ENCODE data around the gene WASF3. TPM values are rescaled to one million over a fixed set of nuclear protein-coding genes. Genes with fewer than 3 reads are reported as not detected.

The WASF3 gene
- total and polyA plus RNA-seq, 2 of the 13 experiments (the other 11 are each of a cell fraction or from before 2014, with no cell fraction given) = 10.4 to 17.2 TPM

- intact Hi-C loops (cut with micrococcal nuclease; ENCODE audit: unreplicated experiment) = no loop called here
- DNase-seq (ENCODE audit: low spot score) = no peak
- Histone ChIP-seq H2AFZ (ENCODE audit: low read length) (no peak overlapping the region), H3K4me2 (ENCODE audit: low read depth, low read length) (no peak overlapping the region), H3K36me3 (replicated peaks in 1 of 2; ENCODE audit: control insufficient read depth in 1 of 2, insufficient read depth in 2 of 2, low read length in 2 of 2) (no peaks in the 10 kb centered on the region), H3K4me3 (replicated peaks in 1 of 3; ENCODE audit: insufficient read depth in 1 of 3, low read depth in 2 of 3, low read length in 3 of 3) (no peak overlapping the region), H3K9me3 (ENCODE audit: low read length) (no peaks in the 10 kb centered on the region), H3K27me3 (ENCODE audit: control insufficient read depth in 1 of 2, insufficient read depth in 2 of 2, low read length in 2 of 2) (peaks cover 0 to 20% of the 10 kb centered on the region in 2 experiments; a peak in 3 of 5 replicates), H3K27ac (ENCODE audit: extremely low read length, insufficient read depth, low read length) (no peak overlapping the region), H3K9ac (ENCODE audit: insufficient read depth, low read depth, low read length) (no peak overlapping the region), H3K79me2 (ENCODE audit: insufficient read depth, low read length) (no peaks in the 10 kb centered on the region), H3K4me1 (ENCODE audit: insufficient read depth, low read length) (peaks cover 14% of the 10 kb centered on the region), H4K20me1 (ENCODE audit: insufficient read depth, low read length) (no peaks in the 10 kb centered on the region)
- FAIRE-seq = no peak
- POLR2A ChIA-PET = no interaction called here
- CTCF ChIA-PET (ENCODE audit: low intra/inter-chr PET ratio, low total read pairs) = no interaction called here
- no TSS peak for BruUV-seq (replicated peaks)
- WGBS (ENCODE audit: low lambda C conversion rate) = 16% methylated on average over 5 of the region's 5 CpGs
- in situ Hi-C loops (cut with HindIII; ENCODE audit: extremely low pct_ligation_motif_present, low pct_unique_long_range_greater_than_20kb) = no loop called here
- ATAC-seq = no peak
- TF ChIP-seq USF2 (IDR thresholded peaks at IDR 0.05; ENCODE audit: low read depth, low read length) (no peak), USF2 (CRISPR knock-in tag; IDR thresholded peaks at IDR 0.05; ENCODE audit: borderline replicate concordance) (no peak), PRDM10 (CRISPR knock-in tag; IDR thresholded peaks at IDR 0.05; ENCODE audit: low read depth) (no peak), IRF2 (CRISPR knock-in tag; IDR thresholded peaks at IDR 0.05) (no peak), ARID3A (IDR thresholded peaks at IDR 0.05; ENCODE audit: low read depth, low read length) (no peak), ZNF557 (CRISPR knock-in tag; IDR thresholded peaks at IDR 0.05) (no peak), ZNF138 (CRISPR knock-in tag; IDR thresholded peaks at IDR 0.05; ENCODE audit: low read depth) (no peak), ZNF160 (CRISPR knock-in tag; IDR thresholded peaks at IDR 0.05) (no peak), SOX6 (IDR thresholded peaks at IDR 0.05) (no peak), SOX6 (CRISPR knock-in tag; IDR thresholded peaks at IDR 0.05) (no peak), MLX (CRISPR knock-in tag; IDR thresholded peaks at IDR 0.05) (no peak), NFRKB (IDR thresholded peaks at IDR 0.05) (no peak), TBX2 (CRISPR knock-in tag; IDR thresholded peaks at IDR 0.05; ENCODE audit: borderline replicate concordance) (no peak), THAP7 (CRISPR knock-in tag; IDR thresholded peaks at IDR 0.05) (no peak), MBD4 (IDR thresholded peaks at IDR 0.05; ENCODE audit: borderline replicate concordance, low read length) (no peak), RAD51 (IDR thresholded peaks at IDR 0.05; ENCODE audit: borderline replicate concordance) (no peak), ZNF792 (CRISPR knock-in tag; IDR thresholded peaks at IDR 0.05) (no peak)
Measured at GRCh38 chr13:26718872-26719271, 161.4 kb downstream of the WASF3 start.

All from HepG2 (cell line).